GM12878 (cell line): ENCODE measurements around the gene POC1B.

Experiments
- CHD1 ChIP-seq: IDR thresholded peaks from 2 replicates; pipeline ENCODE4 v1.6.1; 2012; ENCODE audit warnings: low read depth, low read length, improper control_type of control experiment
- CHD4 ChIP-seq: fragments of 200-600 bp; sonication (generic); IDR thresholded peaks from 2 replicates; pipeline ENCODE4 v1.6.1; 2016; ENCODE audit warnings: mild to moderate bottlenecking
- EP300 ChIP-seq, 2 experiments: fragments of 150-350 bp in 1 of 2; IDR thresholded peaks; 2 replicates each; pipeline ENCODE4 v1.6.1; 2011 to 2012; ENCODE audit warnings: low read depth in 2 of 2, low read length in 2 of 2, borderline replicate concordance in 1 of 2, improper control_type of control experiment in 1 of 2, inconsistent platforms in 1 of 2; ENCODE audit not compliant: control insufficient read depth in 1 of 2
- EZH2 ChIP-seq: IDR thresholded peaks from 2 replicates; pipeline ENCODE4 v1.6.1; 2012; ENCODE audit warnings: low read depth, mild to moderate bottlenecking, control low read depth, inconsistent platforms, low read length, borderline replicate concordance; ENCODE audit not compliant: control insufficient read depth
- MAX ChIP-seq: IDR thresholded peaks from 2 replicates; pipeline ENCODE4 v1.6.1; 2012; ENCODE audit warnings: low read depth, low read length, improper control_type of control experiment
- POLR2A ChIP-seq: IDR thresholded peaks from 2 replicates; pipeline ENCODE4 v1.6.1; 2011; ENCODE audit warnings: low read depth, mild to moderate bottlenecking, low read length
- POLR2AphosphoS5 ChIP-seq: IDR thresholded peaks from 2 replicates; pipeline ENCODE4 v1.6.1; 2011; ENCODE audit warnings: mild to moderate bottlenecking, low read length, inconsistent platforms
- SP1 ChIP-seq: IDR thresholded peaks from one replicate; pipeline ENCODE4 v1.6.1; 2011; ENCODE audit warnings: low read depth, low read length
- ZZZ3 ChIP-seq: IDR thresholded peaks from 2 replicates; pipeline ENCODE4 v1.6.1; 2011; ENCODE audit warnings: low read depth; ENCODE audit not compliant: control insufficient read depth, insufficient read length
- TF ChIP-seq, protein P1 (sequence below): IDR thresholded peaks from 2 replicates; pipeline ENCODE4 v1.6.1; 2012; ENCODE audit warnings: low read depth, low read length, improper control_type of control experiment

- no peak for TF ChIP-seq POLR2AphosphoS5
- TF ChIP-seq CHD4: no peak
- no peak for TF ChIP-seq MAX
- no peak for TF ChIP-seq EP300 (IDR thresholded peaks at IDR 0.05; ENCODE audit: borderline replicate concordance in 1 of 2, control insufficient read depth in 1 of 2, low read depth in 2 of 2, low read length in 2 of 2)
- no peak for TF ChIP-seq CHD1
- TF ChIP-seq SP1: no peak
- no peak for TF ChIP-seq EZH2
- TF ChIP-seq, protein P1, sequence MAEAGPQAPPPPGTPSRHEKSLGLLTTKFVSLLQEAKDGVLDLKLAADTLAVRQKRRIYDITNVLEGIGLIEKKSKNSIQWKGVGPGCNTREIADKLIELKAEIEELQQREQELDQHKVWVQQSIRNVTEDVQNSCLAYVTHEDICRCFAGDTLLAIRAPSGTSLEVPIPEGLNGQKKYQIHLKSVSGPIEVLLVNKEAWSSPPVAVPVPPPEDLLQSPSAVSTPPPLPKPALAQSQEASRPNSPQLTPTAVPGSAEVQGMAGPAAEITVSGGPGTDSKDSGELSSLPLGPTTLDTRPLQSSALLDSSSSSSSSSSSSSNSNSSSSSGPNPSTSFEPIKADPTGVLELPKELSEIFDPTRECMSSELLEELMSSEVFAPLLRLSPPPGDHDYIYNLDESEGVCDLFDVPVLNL: no peak
- no peak for TF ChIP-seq ZZZ3
- TF ChIP-seq POLR2A: no peak
These were observed 104.6 kb downstream of the POC1B start for GRCh38 chr12:89421092-89421835.
